COLO668 (cell line): ENCODE data around the gene TJP1.
"Not testable (repeated sequence)": the region's sequence is repeated elsewhere in the genome, so short reads cannot be mapped to it uniquely, and the experiment has no call there.

Source experiments
- DNase-seq: peaks from one replicate; lab custom pipeline; 2025; ENCODE audit not compliant: unreplicated experiment; lab: John Stamatoyannopoulos, UW

TJP1 gene

DNA sequence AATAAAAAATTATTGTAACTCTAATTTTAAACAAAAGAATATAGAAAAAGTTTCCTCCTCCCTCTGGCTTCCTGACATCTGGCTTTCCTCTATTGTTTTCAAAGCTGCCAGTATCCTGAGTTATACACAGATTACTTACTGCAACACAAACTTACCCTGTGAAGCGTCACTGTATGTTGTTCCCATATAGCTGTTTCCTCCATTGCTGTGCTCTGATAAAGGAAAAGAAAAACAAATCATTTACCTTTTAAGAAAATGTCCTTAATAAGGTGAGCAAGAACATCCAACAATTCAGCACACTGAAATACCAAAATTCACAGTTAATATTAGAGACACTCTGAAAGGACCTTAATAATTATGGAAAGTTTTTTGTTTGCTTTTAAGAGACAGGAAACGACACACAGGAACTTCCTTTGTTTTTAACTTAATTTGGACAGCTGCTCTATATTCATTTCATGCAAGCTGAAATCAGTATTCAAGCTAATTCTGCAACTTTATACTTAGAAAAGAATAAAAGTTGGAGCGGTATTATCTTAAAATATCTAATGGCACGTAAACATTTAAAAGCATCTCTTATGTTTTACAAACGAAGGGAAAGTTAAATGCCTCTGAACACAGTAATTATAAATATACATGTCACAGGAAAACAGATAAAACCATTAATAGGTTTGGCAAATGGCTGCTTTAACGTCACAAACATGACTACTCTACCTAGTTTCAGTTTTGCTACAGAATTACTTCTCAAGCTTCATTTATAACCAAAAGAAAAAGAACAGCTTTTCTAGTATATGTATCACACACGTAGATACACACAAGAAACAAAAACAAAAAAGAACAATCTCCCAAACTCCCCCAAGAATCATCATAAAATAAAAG, 21.5 kb downstream of the TJP1 start:
- DNase-seq = no peak

DNA sequence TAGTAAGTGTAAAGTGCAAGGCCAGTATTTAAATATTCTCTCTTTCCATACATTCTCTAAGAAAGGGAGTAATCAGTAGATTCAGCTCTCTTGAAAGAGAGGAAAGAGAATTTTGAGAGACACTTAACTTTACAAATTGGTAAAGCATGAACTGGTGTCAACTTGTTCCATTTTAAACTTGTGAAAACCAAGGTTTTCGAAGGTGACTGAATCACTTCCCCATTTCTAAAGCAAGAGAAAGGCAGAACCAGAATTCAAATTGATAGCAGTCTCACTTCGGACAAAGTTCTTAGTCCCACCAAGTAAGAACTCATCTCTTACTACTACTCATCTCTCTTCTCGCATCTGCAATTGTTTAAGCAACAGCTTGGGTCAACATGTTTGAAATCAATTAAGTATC, 22.4 kb downstream of the TJP1 start:
- DNase-seq = no peak

DNA sequence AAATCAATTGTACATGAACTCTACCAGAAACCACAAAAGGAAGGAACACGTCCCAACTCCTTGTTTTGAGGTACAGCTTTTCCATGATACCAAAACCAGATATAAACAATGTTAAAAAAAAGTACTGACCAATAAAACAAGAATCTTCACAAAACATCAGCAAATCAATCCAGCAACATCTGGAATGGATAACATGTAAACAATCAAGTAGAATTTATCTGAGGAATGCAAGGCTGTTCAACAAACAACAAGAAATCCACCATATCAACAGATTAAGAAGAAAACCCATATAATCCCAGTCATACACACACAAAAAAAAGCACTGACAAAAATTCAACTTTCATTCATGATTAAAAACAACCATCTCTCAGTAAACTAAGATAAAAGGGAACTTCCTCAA, 26.7 kb downstream of the TJP1 start:
- no peak for DNase-seq

DNA sequence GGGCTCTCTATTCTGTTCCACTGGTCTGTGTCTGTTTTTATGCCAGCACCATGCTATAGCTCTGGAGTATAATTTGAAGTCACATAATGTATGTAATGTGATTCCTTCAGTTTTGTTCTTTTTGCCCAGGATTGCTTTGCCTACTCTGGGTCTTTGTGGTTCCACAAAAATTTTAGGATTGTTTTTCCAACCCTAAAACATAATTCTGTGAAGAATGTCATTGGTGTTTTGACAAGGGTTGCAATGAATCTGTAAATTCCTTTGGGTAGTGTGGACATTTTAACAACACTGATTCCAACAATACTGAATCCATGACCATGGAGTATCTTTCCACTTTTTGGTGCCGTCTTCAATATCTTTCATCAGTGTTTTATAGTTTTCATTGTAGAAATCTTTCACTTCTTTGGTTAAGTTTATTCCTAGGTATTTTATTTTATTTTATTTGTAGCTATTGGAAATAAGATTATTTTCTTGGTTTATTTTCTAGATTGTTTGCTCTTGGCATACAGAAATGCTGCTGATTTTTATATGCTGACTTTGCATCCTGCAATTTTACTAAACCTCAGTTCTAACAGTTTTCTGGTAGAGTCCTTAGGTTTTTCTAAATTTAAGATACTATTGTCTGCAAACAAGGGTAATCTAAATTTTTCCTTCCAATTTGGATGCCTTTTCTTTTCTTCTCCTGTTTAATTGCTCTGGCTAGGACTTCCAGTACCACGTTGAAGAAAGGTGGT, 29.7 kb downstream of the TJP1 start:
- DNase-seq = no peak

DNA sequence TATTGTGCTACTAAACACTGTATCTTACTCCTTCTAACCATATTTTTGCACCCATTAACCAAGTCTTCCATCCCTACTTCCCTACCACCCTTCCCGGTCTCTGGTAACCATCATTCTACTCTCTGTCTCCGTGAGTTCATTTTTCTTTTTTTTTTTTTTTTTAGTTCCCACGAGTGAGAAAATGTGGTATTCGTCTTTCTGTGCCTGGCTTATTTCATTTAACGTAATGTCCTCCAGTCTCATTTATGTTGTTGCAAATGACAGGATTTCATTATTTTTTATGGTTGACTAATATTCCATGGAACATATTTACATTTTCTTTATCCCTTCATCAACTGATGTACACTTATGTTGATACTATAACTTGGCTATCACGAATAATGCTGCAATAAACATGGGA, 31.7 kb downstream of the TJP1 start:
- no peak for DNase-seq

DNA sequence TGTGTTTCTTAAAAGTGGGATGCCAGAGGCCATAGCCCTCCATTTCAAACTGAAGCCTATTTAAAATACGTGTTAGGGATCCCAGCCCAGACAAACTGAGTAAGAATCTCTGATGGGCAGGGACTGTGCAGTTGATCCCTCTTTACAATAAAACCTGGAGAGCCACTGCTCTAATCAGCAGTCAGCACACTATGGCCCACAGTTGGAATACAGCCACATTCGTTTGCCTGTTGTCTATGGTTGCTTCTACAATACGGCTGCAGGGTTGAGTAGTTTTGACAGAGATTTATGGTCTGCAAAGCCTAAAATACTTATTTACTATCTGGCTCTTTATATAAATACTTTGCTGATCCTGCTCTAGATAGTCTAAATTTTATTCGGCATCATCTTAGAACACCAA, 32.4 kb downstream of the TJP1 start:
- DNase-seq = no peak

DNA sequence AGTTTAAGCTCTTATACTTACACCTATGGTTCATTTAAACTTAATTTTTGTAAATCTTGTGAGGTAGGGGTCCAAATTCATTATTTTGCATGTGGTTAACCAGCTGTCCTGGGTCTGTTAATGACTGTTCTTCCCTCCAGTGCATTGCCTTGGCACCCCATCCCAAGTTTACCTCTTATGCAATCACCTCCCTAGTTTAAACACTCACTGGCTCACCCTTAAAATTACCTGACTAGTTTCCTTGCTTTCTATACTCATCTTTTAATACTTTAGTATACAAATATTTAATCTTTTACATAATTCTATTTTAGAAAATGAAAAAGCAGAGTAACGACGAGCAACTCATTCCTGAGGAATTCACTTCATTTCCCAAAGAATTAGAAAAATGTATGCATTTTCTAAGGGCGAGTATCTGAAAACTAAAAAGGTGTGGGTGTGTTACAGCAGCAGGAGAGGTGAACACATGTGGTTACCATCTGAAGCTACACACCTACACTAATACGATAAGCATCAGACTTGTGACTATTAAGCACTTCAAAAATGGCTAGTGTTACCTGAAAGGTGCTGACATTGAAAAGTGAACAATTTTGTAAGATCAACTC, 33.7 kb downstream of the TJP1 start:
- no peak for DNase-seq

DNA sequence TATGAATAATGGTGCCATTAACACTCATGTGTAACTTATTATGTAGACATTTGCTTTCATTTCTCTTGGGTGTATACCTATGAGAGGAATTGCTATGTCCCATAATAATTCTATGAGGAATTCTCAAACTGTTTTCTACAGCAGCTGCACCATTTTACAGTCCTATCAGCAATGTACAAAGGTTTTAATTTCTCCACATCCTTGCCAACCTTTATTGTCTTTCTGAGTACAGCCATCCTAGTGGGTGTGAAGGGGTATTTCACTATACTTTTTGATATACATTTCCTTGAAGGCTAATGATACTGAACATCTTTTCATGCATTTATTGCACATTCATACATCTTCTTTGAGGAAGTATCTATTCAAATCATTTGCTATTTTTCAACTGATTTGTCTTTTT, 34.5 kb downstream of the TJP1 start:
- DNase-seq = no peak

DNA sequence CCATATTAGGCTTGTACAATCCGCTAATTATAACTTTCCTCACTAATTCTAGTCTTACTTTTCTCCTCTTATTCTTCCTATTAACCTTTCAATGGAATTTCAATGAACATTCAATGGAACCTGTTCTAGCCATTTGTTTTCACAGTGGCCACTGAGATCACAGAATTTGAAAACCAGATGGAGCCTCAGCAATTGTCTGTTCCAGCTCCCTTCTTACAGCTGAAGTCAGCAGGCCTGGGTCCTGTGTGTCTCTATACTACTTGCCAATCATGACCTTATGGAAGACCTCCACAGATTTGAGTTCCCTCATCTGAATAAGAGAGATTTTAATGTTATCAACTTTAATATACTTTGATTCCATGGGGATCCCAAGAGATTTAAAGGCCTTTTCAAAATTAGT, 36.6 kb downstream of the TJP1 start:
- no peak for DNase-seq

DNA sequence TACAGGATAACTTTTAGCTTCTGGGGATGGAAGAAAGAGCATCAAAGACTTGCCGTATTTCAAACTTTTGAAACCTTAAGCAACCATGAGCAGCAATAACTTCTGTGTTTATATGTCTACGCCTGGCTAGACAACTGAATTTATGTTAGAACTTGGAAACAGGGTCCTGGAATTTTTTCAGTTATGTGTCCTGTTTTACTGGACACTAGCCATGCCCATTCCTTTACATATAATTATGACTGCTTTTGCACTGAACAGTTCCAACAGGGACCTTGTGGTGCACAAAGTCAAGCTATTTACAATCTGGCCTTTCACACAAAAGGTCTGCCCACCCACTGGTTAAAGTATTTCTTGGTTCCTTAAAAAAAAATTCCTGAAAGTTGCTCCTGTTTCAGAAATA, 37.1 kb downstream of the TJP1 start:
- DNase-seq = no peak

DNA sequence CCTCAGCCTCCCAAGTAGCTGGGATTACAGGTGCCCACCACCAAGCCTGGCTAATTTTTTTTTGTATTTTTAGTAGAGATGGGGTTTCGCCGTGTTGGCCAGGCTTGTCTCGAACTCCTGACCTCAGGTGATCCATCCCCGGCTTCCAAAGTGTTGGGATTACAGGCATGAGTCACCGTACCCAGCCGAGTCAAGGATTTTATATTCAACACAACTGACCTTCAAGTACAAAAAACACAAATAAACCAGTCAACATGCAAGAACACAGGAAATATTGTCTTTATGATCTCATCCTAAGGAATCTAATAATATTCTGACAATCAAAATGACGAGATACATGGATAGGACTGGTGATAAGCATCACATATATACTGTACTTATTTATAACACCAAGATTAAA, 37.9 kb downstream of the TJP1 start:
- no peak for DNase-seq

DNA sequence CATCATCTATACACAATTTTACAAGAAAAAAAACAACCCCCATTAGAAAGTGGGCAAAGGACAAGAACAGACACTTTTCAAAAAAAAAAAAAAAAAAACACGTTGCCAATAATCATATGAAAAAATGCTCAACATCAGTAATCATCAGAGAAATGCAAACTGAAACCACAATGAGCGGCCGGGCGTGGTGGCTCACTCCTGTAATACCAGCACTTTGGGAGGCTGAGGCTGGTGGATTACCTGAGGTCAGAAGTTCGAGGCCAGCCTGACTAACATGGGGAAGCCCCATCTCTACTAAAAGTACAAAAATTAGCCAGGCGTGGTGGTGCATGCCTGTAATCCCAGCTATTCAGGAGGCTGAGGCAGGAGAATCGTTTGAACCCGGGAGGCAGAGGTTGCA, 39.5 kb downstream of the TJP1 start:
- not testable (repeated sequence) for DNase-seq

DNA sequence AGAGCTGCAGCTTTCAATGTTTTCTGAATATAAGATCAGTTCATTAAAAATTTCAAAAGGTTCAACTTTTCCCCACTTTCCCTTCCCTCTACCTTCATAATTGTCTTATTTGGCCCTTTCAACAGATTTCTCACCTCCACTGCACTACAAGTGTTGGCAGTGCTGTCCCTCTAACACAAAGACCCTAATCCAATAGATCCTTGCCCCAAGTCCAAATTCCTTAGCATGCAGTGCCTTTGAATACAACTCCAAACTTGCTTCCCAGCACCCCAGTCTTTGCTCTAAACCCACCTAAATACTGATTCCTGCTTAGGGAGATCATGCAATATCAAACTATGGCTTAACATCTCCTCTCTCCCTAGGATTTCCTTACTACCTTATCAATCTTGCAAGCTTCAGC, 43.9 kb downstream of the TJP1 start:
- DNase-seq = no peak

DNA sequence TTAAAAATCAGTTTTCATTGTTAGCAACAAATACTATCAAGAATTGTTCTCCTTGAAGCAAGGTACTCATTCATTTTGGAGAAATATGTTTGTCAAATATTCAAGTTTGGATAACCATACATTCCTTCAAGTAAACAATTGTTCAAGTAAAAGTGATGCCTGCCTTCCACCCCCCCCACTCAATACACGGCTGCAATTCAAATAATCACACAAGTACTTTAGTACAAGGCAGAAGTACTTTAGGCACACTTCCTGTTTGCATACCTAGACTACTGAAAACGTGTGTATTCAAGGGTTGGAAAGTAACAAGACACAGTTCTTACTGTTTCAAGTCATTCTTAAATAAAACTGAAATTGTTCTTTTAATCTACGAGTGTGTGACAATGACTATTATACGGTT, 45.4 kb downstream of the TJP1 start:
- no peak for DNase-seq

DNA sequence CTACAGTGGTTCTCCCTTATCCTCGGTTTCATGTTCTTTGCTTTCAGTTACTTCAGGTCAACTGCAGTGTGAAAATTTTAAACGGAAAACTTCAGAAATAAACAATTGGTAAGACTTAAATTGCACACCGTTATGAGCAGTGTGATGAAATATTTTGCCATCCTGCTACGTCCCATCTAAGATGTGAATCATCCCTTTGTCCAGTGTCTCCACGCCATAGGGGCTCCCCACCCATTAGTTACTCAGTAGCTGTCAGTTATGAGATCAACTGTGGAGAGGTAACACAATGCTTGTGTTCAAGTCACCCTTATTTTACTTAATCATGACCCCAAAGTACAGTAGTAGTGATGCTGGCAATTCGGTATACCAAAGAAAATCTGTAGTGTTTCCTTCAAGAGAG, 47.4 kb downstream of the TJP1 start:
- DNase-seq = no peak

DNA sequence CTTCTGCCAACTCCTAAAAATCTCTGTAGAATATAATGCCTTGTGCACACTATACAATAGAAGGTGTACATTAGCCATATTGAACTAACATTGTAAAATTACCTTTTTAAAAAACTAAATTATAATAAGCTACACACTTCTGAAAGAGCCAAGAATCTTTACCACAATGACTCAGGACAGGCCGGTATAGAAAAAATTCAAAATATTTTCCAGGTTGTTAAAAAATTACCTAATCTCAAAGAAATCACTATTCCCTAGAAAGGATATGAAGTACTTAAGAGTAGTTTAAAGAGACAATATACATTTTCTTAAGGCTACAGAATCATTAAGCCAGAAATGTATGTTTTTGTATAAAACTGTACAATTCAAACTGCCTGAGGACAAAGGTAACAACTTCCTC, 48.5 kb downstream of the TJP1 start:
- DNase-seq = no peak

DNA sequence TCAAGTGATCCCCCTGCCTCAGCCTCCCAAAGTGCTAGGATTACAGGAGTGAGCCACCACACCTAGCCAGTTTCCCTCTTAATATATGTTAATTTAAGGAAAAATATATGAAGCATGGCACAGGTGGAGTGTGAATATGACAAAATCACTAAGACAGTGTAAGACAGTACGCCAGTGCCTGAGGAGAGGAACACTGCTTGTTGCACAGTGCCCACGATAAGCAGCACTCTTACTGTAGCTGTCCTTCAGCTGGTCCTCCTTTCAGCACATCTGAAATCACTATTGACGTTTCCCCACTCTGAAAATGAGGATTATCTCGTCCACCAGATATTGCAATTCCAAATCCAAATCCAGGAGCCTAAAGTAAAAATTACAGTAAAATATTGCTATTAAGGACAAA, 49.3 kb downstream of the TJP1 start:
- no peak for DNase-seq

DNA sequence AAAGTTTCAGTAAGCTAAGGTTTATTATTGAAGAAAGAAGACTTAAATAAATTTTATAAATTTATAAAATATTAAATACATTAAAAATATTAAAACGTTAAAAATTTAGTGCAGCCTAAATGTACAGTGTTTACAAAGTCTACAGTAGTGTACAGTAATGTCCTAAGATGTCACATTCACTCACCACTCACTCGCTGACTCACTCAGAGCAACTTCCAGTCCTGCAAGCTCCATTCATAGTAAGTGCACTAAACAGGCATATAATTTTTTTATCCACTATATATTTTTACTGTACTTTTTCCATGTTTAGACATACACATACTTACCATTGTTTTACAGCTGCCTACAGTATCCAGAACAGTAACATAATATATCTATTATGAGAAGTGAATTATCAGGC, 51.5 kb downstream of the TJP1 start:
- DNase-seq = no peak

DNA sequence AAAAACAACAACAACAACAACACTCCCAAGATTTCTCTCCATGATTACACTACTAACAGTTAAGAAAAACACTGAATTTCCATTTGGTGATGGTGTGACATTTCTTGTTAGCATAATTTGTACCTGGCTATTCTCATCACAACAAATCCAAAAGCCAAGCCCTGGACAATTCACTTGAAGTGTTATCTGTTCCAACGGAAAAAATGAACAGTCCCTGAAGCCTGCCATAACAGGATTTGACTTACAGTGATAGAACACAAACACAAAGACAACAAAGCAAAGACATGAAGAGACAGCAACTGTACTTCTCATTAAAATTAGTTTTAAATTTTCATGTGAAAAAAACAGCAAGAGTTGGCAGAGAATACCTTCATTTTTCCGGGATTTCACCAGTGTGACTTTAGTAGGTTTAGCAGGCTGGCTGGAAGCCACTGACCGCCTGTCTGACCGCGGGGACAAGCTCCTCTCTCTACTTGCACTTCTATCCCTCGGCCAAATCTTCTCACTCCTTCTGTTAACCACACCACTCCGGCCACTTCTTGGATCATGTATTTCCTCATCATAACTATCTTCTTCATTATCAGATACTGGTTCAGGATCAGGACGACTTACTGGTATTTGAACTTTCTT, 56.3 kb downstream of the TJP1 start:
- no peak for DNase-seq

DNA sequence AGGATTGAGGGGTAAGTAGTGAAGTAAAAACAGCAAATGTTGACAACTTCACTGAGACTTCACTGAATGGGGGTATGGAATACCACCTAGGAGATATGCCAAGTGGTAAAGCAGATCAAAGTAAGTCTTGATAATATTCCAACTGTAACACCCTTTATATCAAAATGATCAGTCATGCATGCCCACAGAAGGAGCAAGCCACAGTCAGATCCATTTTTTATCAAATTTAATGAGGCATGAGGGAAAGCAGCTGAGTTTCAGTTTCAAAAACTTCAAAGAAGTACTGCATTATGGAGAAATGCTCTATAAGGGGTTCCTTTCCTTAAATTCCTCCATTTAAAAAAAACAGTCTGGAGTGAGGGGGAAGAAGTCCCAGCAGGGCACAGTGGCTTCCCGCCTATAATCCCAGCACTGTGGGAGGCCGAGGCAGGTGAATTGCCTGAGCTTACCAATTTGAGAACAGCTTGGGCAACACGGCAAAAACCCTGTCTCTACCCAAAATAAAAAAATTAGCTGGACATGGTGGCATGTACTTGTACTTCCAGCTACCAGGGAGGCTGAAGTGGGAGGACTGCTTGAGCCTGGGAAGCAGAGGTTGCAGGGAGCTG, 56.9 kb downstream of the TJP1 start:
- no peak for DNase-seq

DNA sequence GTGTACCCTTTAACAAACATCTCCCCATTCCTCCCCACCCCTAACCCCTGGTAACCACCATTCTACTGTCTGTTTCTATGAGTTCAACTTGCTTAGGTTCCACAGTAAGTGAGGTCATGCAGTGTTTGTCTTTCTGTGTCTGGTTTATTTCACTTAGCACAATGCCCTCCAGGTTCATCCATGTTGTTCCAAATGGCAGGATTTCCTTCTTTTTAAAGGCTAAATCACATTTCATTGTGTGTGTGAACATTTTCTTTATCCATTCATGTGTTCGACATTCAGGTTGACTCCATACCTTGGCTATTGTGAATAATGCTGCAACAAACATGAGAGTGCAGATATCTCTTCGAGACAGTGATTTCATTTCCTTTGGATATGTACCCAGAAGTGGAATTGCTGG, 62.7 kb downstream of the TJP1 start:
- no peak for DNase-seq
